ENCODE results near the gene SKOR2.

DNA sequence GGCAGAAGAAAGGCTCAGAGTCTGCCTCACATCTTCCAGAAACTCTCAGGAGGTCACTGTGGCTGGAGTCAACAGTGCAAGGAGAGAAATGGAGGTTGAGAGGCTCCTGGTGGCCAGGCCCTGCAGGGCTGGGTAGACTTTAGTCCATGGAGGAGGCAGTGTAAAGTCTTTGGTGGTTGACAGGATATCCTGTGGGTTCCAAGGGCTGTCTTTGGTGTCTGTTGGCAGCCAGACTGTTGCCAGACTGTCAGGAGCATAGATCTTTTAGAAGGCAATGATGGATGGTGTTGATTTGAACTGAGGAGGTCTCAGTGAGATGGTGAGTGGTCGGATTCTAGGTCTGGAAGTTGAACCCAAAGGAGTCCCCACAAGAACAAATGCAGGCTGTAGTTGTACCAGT, 45.0 kb upstream of the SKOR2 start:
- TF ChIP-seq CTCF (IDR thresholded peaks at IDR 0.05) (no peak), POLR2A (IDR thresholded peaks at IDR 0.05) (no peak)

Data from right lobe of liver (tissue), 4 donors.